K562 (cell line): Measurements from ENCODE around the gene RPN1. TPM values are rescaled to one million over a fixed set of nuclear protein-coding genes. Genes with fewer than 3 reads are reported as not detected.
A peak's percentile ranks its signal among the peaks of the same experiment; 100 is the strongest.

Experiments used
- ARID3A ChIP-seq: IDR thresholded peaks from 2 replicates; pipeline ENCODE4 v1.6.1; 2012; ENCODE audit warnings: low read depth, low read length, improper control_type of control experiment, borderline replicate concordance
- ASH1L ChIP-seq: fragments of 450-650 bp; IDR thresholded peaks from 2 replicates; pipeline ENCODE4 v1.6.1; 2018; ENCODE audit warnings: borderline replicate concordance, mild to moderate bottlenecking, low read depth; ENCODE audit not compliant: partially characterized antibody
- CXXC5 ChIP-seq: fragments of 250-450 bp; sonication (Bioruptor Pico); IDR thresholded peaks from 2 replicates; pipeline ENCODE4 v1.8.0; 2022; ENCODE audit warnings: inconsistent platforms, mild to moderate bottlenecking, moderate library complexity
- ETV5 ChIP-seq: sonication (generic); formaldehyde crosslinking; IDR thresholded peaks from 2 replicates; pipeline ENCODE4 v1.4.0; 2020; ENCODE audit warnings: low read depth, mild to moderate bottlenecking, missing genetic modification reagents
- EWSR1 ChIP-seq: fragments of 450-650 bp; IDR thresholded peaks from 2 replicates; pipeline ENCODE4 v1.6.1; 2018; ENCODE audit warnings: borderline replicate concordance, mild to moderate bottlenecking, low read depth, moderate library complexity; ENCODE audit not compliant: partially characterized antibody
- FOXA1 ChIP-seq: fragments of 450-650 bp; IDR thresholded peaks from 2 replicates; pipeline ENCODE4 v1.6.1; 2016; ENCODE audit warnings: mild to moderate bottlenecking, borderline replicate concordance
- HIVEP1 ChIP-seq: fragments of 250-450 bp; sonication (Bioruptor Pico); IDR thresholded peaks from 2 replicates; pipeline ENCODE4 v1.4.0; 2020; ENCODE audit warnings: mild to moderate bottlenecking
- MAFK ChIP-seq: IDR thresholded peaks from 2 replicates; pipeline ENCODE4 v1.6.1; 2011; ENCODE audit warnings: low read length, improper control_type of control experiment
- MCM3 ChIP-seq: fragments of 450-650 bp; IDR thresholded peaks from 2 replicates; pipeline ENCODE4 v1.6.1; 2016
- PHB2 ChIP-seq: fragments of 450-650 bp; IDR thresholded peaks from 2 replicates; pipeline ENCODE4 v1.6.1; 2017; ENCODE audit warnings: low read depth
- SMAD2 ChIP-seq: fragments of 150-350 bp; IDR thresholded peaks from 2 replicates; pipeline ENCODE4 v1.6.1; 2014; ENCODE audit warnings: low read depth, mild to moderate bottlenecking, low read length
- SRF ChIP-seq, 2 experiments: fragments of 250-450, 450-650 bp in 1 of 2; sonication (Bioruptor Pico) in 1 of 2; sonication (generic) in 1 of 2; formaldehyde crosslinking; IDR thresholded peaks; 2 replicates each; pipeline versions ENCODE4 v1.5.0 to v1.5.1; 2020 to 2022; ENCODE audit warnings: mild to moderate bottlenecking in 1 of 2, missing genetic modification reagents in 1 of 2
- TBL1XR1 ChIP-seq, 2 experiments: IDR thresholded peaks; 2 replicates each; pipeline ENCODE4 v1.6.1; 2012; ENCODE audit warnings: improper control_type of control experiment in 2 of 2, low read length in 2 of 2, mild to moderate bottlenecking in 1 of 2
- U2AF1 ChIP-seq: fragments of 200-400 bp; formaldehyde crosslinking; optimal IDR thresholded peaks from 2 replicates; pipeline ENCODE3; 2017; ENCODE audit warnings: mild to moderate bottlenecking, low read depth, low read length, moderate library complexity
- ZNF75A ChIP-seq: fragments of 450-650 bp; formaldehyde crosslinking; IDR thresholded peaks from 2 replicates; pipeline ENCODE4 v1.4.0; 2020; ENCODE audit warnings: mild to moderate bottlenecking
- polyA plus RNA-seq, 8 experiments: library from polyadenylated mRNA; depleted of rRNA in 4 of 8; stranded (reverse) in 5 of 8; unstranded in 3 of 8; fragments of >200 nt; fragmentation: Nextera tagmentation in 2 of 8; fragmentation: Illumina TruSeq in 1 of 8; extraction: Ambion mirVana in 2 of 8; extraction: Trizol in 1 of 8; gene quantifications; 2 replicates each; pipeline versions ENCODE4 v1.2.1 to v1.2.3, GENCODE V29; 2011 to 2014; ENCODE audit warnings: inconsistent platforms in 1 of 8, missing spikeins in 1 of 8
- total RNA-seq, 7 experiments: library from RNA; depleted of rRNA in 6 of 7; stranded (reverse); fragments of >200 nt in 6 of 7; fragmentation: Illumina TruSeq in 2 of 7; extraction: Trizol in 2 of 7; gene quantifications; 2 replicates each; pipeline versions ENCODE4 v1.2.1 to v1.2.3, GENCODE V29; 2011 to 2021; ENCODE audit warnings: low replicate concordance in 1 of 7
- TF ChIP-seq, protein P1 (sequence below), 2 experiments: fragments of 450-650 bp in 1 of 2; sonication (generic) in 1 of 2; formaldehyde crosslinking in 1 of 2; IDR thresholded peaks in 1 of 2; conservative IDR thresholded peaks in 1 of 2; 2 replicates each; pipeline versions ENCODE4 v1.6.1 to v1.8.1; 2016 to 2023; ENCODE audit warnings: mild to moderate bottlenecking in 2 of 2, moderate library complexity in 2 of 2, inconsistent platforms in 1 of 2, missing genetic modification reagents in 1 of 2
- TF ChIP-seq, protein P2 (sequence below): fragments of 450-650 bp; IDR thresholded peaks from 2 replicates; pipeline ENCODE4 v1.6.1; 2016; ENCODE audit warnings: antibody characterized with exemption

RPN1 gene
- total and polyA plus RNA-seq, 9 of the 15 experiments (the other 6 are each of a cell fraction or from before 2014, with no cell fraction given), result 39.5 to 300 (median 148) TPM

DNA sequence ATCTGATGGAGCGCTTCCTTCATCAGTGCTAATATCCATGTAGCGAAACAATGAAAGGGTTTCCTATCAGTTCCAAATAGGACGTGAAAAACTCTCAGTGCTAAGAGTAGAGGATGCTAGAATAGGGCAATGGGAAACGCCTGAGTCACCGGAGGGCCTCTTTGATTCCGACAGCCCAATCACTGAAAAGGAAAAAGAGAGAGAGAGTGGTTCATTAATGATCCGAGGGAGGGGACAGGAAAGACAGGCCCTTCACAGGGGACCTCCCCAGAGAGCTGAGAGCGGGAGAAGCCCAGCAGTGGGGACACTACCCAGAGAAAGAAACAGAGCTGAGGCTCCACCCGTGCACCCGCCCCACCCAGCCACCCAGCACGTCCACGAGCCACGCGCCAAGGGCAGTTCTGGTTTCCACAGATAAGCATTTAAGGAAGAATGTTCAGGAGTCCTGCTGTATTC lies 76.9 kb downstream of the RPN1 start (continued):
- TF ChIP-seq, protein P1, sequence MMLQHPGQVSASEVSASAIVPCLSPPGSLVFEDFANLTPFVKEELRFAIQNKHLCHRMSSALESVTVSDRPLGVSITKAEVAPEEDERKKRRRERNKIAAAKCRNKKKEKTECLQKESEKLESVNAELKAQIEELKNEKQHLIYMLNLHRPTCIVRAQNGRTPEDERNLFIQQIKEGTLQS (IDR thresholded peaks at IDR 0.05), result no peak
- TF ChIP-seq, protein P1 (CRISPR knock-in tag; conservative IDR thresholded peaks at IDR 0.05), result no peak
- TF ChIP-seq SMAD2 (no peak), ETV5 (no peak), ARID3A (no peak), TBL1XR1 (IDR thresholded peaks at IDR 0.05; ENCODE audit: low read length in 2 of 2) (no peak), MCM3 (no peak), CXXC5 (CRISPR knock-in tag) (peak; percentile 47; the same call in 1 of the 2 replicates), FOXA1 (no peak), PHB2 (no peak), ZNF75A (CRISPR knock-in tag) (no peak), MAFK (no peak), EWSR1 (no peak), HIVEP1 (CRISPR knock-in tag) (no peak), ASH1L (no peak), U2AF1 (no peak), SRF (CRISPR knock-in tag; IDR thresholded peaks at IDR 0.05) (no peak)
- TF ChIP-seq, protein P2, sequence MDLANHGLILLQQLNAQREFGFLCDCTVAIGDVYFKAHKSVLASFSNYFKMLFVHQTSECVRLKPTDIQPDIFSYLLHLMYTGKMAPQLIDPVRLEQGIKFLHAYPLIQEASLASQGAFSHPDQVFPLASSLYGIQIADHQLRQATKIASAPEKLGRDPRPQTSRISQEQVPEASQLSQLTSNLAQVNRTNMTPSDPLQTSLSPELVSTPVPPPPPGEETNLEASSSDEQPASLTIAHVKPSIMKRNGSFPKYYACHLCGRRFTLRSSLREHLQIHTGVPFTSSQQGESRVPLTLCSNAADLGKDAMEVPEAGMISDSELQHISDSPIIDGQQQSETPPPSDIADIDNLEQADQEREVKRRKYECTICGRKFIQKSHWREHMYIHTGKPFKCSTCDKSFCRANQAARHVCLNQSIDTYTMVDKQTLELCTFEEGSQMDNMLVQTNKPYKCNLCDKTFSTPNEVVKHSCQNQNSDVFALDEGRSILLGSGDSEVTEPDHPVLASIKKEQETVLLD, result 0 out of 2 replicates have a peak, but pooled peaks have one; percentile 33
